ENCODE measurements around the gene B3GLCT. TPM values are rescaled to one million over a fixed set of nuclear protein-coding genes. Genes with fewer than 3 reads are reported as not detected.

Gene B3GLCT
- total RNA-seq, 1 experiment from 2014 or later: 3.9 TPM

GRCh38 chr13:31236211-31236786 lies 36.5 kb downstream of the B3GLCT start:
- H3K4me2 ChIP-seq (ENCODE audit: low read length): no peak overlapping the region
- no peak overlapping the region for H3K4me3 ChIP-seq (replicated peaks in 1 of 2; ENCODE audit: low read depth in 1 of 2, low read length in 2 of 2)
- no peaks in the 10 kb centered on the region for H4K20me1 ChIP-seq (ENCODE audit: insufficient read depth)
- H3K9me3 ChIP-seq (ENCODE audit: control insufficient read depth in 1 of 2, insufficient read depth in 1 of 2, low read depth in 1 of 2, low read length in 2 of 2): no peaks in the 10 kb centered on the region
- TF ChIP-seq, protein P1, sequence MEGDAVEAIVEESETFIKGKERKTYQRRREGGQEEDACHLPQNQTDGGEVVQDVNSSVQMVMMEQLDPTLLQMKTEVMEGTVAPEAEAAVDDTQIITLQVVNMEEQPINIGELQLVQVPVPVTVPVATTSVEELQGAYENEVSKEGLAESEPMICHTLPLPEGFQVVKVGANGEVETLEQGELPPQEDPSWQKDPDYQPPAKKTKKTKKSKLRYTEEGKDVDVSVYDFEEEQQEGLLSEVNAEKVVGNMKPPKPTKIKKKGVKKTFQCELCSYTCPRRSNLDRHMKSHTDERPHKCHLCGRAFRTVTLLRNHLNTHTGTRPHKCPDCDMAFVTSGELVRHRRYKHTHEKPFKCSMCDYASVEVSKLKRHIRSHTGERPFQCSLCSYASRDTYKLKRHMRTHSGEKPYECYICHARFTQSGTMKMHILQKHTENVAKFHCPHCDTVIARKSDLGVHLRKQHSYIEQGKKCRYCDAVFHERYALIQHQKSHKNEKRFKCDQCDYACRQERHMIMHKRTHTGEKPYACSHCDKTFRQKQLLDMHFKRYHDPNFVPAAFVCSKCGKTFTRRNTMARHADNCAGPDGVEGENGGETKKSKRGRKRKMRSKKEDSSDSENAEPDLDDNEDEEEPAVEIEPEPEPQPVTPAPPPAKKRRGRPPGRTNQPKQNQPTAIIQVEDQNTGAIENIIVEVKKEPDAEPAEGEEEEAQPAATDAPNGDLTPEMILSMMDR (IDR thresholded peaks at IDR 0.05 in 2 of 3, conservative IDR thresholded peaks at IDR 0.05 in 1 of 3; ENCODE audit: borderline replicate concordance in 1 of 3, insufficient read depth in 1 of 3, low read depth in 2 of 3, low read length in 2 of 3): peak; percentile 59 to 88 (median 73); a peak in 5 of 6 replicates
- TF ChIP-seq POLR2A (IDR thresholded peaks at IDR 0.05; ENCODE audit: borderline replicate concordance, extremely low read depth, insufficient read depth, insufficient read length) (no peak), RAD21 (IDR thresholded peaks at IDR 0.05; ENCODE audit: low read depth) (peak; percentile 62), YY1 (IDR thresholded peaks at IDR 0.05; ENCODE audit: extremely low read depth, insufficient replicate concordance, low read depth, low read length) (no peak)
- ATAC-seq (peak; percentile 73), DNase-seq (ENCODE audit: low read depth, low spot score) (peak; percentile 15)
- ChIA-PET RAD21 (ENCODE audit: low non-redundant PET in 1 of 2, low total read pairs in 2 of 2, uncharacterized antibody in 2 of 2, unreplicated experiment in 2 of 2) (interaction anchor here (1.8 to 2.5 kb wide), 2 partner anchors 188 kb away, joined by 6 to 7 read pairs; no protein-coding TSS in a partner anchor), POLR2A (interaction anchor here (1.1 kb wide), 1 partner anchor 188 kb away, joined by 3 read pairs; no protein-coding TSS in a partner anchor), CTCF (interaction anchor here (0.7 to 6.6 kb wide), 16 partner anchors 9 to 673 kb away, joined by 3 to 59 read pairs (median 4); partner anchors contain the start of gene B3GLCT)
- no peaks in the 10 kb centered on the region for H3K9me2 ChIP-seq (ENCODE audit: insufficient read depth)
- no peaks in the 10 kb centered on the region for H3K27me3 ChIP-seq (ENCODE audit: insufficient read depth, low read length)
- H3K9ac ChIP-seq (ENCODE audit: low read length): no peak overlapping the region
- H3K79me2 ChIP-seq (ENCODE audit: insufficient read depth, low read length): no peaks in the 10 kb centered on the region
- no peak overlapping the region for H2AFZ ChIP-seq (ENCODE audit: low read depth, low read length, poor library complexity, severe bottlenecking)
- no TSS peak for BruUV-seq (replicated peaks)
- intact Hi-C loops (cut with micrococcal nuclease): loop anchor here (1.0 to 5.0 kb wide), 2 partner anchors 188 to 506 kb away; no protein-coding TSS in a partner anchor
- no peaks in the 10 kb centered on the region for H3K4me1 ChIP-seq (ENCODE audit: control insufficient read depth in 1 of 2, insufficient read depth in 2 of 2, low read length in 2 of 2)
- H3K36me3 ChIP-seq (ENCODE audit: control insufficient read depth in 1 of 2, insufficient read depth in 2 of 2, low read length in 2 of 2): no peaks in the 10 kb centered on the region
- H3K27ac ChIP-seq (ENCODE audit: low read depth, low read length): no peak overlapping the region

GRCh38 chr13:31240921-31241320 lies 41.1 kb downstream of the B3GLCT start:
- no peaks in the 10 kb centered on the region for H3K9me3 ChIP-seq (ENCODE audit: control insufficient read depth in 1 of 2, insufficient read depth in 1 of 2, low read depth in 1 of 2, low read length in 2 of 2)
- DNase-seq (ENCODE audit: low read depth, low spot score) (no peak), ATAC-seq (no peak)
- CTCF ChIA-PET: interaction anchor here (0.7 to 6.6 kb wide), 2 partner anchors 32 to 184 kb away, joined by 6 to 59 read pairs; no protein-coding TSS in a partner anchor
- H3K9ac ChIP-seq (ENCODE audit: low read length): no peak overlapping the region
- H3K79me2 ChIP-seq (ENCODE audit: insufficient read depth, low read length): no peaks in the 10 kb centered on the region
- H3K27ac ChIP-seq (ENCODE audit: low read depth, low read length): no peak overlapping the region
- no peaks in the 10 kb centered on the region for H3K27me3 ChIP-seq (ENCODE audit: insufficient read depth, low read length)
- POLR2A ChIA-PET: no interaction called here
- H2AFZ ChIP-seq (ENCODE audit: low read depth, low read length, poor library complexity, severe bottlenecking): no peak overlapping the region
- no peaks in the 10 kb centered on the region for H3K36me3 ChIP-seq (ENCODE audit: control insufficient read depth in 1 of 2, insufficient read depth in 2 of 2, low read length in 2 of 2)
- RAD21 ChIA-PET (ENCODE audit: low non-redundant PET in 1 of 2, low total read pairs in 2 of 2, uncharacterized antibody in 2 of 2, unreplicated experiment in 2 of 2): no interaction called here
- H3K4me3 ChIP-seq (replicated peaks in 1 of 2; ENCODE audit: low read depth in 1 of 2, low read length in 2 of 2): no peak overlapping the region
- BruUV-seq (replicated peaks): no TSS peak
- H3K9me2 ChIP-seq (ENCODE audit: insufficient read depth): no peaks in the 10 kb centered on the region
- no peak overlapping the region for H3K4me2 ChIP-seq (ENCODE audit: low read length)
- intact Hi-C loops (cut with micrococcal nuclease): no loop called here
- H3K4me1 ChIP-seq (ENCODE audit: control insufficient read depth in 1 of 2, insufficient read depth in 2 of 2, low read length in 2 of 2): no peaks in the 10 kb centered on the region
- H4K20me1 ChIP-seq (ENCODE audit: insufficient read depth): no peaks in the 10 kb centered on the region
- TF ChIP-seq ZBTB33 (IDR thresholded peaks at IDR 0.05; ENCODE audit: extremely low read depth, insufficient replicate concordance, low read length): no peak
- no peak for TF ChIP-seq RAD21 (IDR thresholded peaks at IDR 0.05; ENCODE audit: low read depth)
- TF ChIP-seq REST (IDR thresholded peaks at IDR 0.05; ENCODE audit: low read depth): no peak
- no peak for TF ChIP-seq JUND (IDR thresholded peaks at IDR 0.05)
- no peak for TF ChIP-seq EZH2 (IDR thresholded peaks at IDR 0.05)
- no peak for TF ChIP-seq MAX (IDR thresholded peaks at IDR 0.05)
- TF ChIP-seq SRF (IDR thresholded peaks at IDR 0.05; ENCODE audit: low read depth): no peak
- no peak for TF ChIP-seq ELF1 (IDR thresholded peaks at IDR 0.05; ENCODE audit: borderline replicate concordance, low read depth)

Measured in HCT116 (cell line).